ENCODE results near the gene SYDE1. TPM values are rescaled to one million over a fixed set of nuclear protein-coding genes. Genes with fewer than 3 reads are reported as not detected.
"Not testable (repeated sequence)": the region's sequence is repeated elsewhere in the genome, so short reads cannot be mapped to it uniquely, and the experiment has no call there.

The SYDE1 gene
- total and polyA plus RNA-seq, 2 of the 4 experiments (the other 2 are of a cell fraction), result 19.4 to 64.9 TPM

- H4K91ac ChIP-seq (ENCODE audit: insufficient read depth, low read depth, low read length); H2BK15ac ChIP-seq (ENCODE audit: low read depth, low read length); H2BK20ac ChIP-seq (ENCODE audit: low read depth, low read length); H2BK120ac ChIP-seq (ENCODE audit: low read depth, low read length); H3K36me3 ChIP-seq (ENCODE audit: control insufficient read depth, insufficient read depth, low read length); CTCF ChIA-PET; H3K4ac ChIP-seq (ENCODE audit: low read depth, low read length); in situ Hi-C loops (cut with MboI; ENCODE audit: low sequenced_read_pairs); H2AFZ ChIP-seq (replicated peaks; ENCODE audit: low read length, poor library complexity); H3K9me3 ChIP-seq (ENCODE audit: control insufficient read depth, insufficient read depth, low read length); H2AK9ac ChIP-seq (replicated peaks; ENCODE audit: low read depth, low read length, poor library complexity); H4K8ac ChIP-seq (ENCODE audit: low read depth in 2 of 2, low read length in 2 of 2); intact Hi-C loops (cut with micrococcal nuclease); H3K18ac ChIP-seq (ENCODE audit: low read depth, low read length); H3K9ac ChIP-seq (ENCODE audit: low read depth, low read length); H3K56ac ChIP-seq (ENCODE audit: extremely low read depth, insufficient read depth, low read length); H3K4me3 ChIP-seq (ENCODE audit: insufficient read depth, low read depth, low read length); H3K4me1 ChIP-seq (ENCODE audit: control insufficient read depth, insufficient read depth, low read length); H3K27me3 ChIP-seq (ENCODE audit: control insufficient read depth, insufficient read depth, low read length); DNase-seq; ATAC-seq (ENCODE audit: low read depth); H3K27ac ChIP-seq (ENCODE audit: insufficient read depth, low read length); H3K79me1 ChIP-seq (ENCODE audit: low read depth in 1 of 2, low read length in 2 of 2); H3K14ac ChIP-seq (replicated peaks; ENCODE audit: low read depth, low read length); POLR2A ChIA-PET (ENCODE audit: unreplicated experiment); dilution Hi-C loops (cut with HindIII; ENCODE audit: low sequenced_read_pairs, unreplicated experiment); H2AK5ac ChIP-seq (ENCODE audit: low read depth, low read length); H4K5ac ChIP-seq (ENCODE audit: low read depth, low read length); H3K4me2 ChIP-seq (ENCODE audit: low read depth, low read length); H4K20me1 ChIP-seq (ENCODE audit: insufficient read depth, low read length); H2BK5ac ChIP-seq (ENCODE audit: low read depth, low read length, poor library complexity, severe bottlenecking); BruUV-seq (replicated peaks); H3K9me1 ChIP-seq (ENCODE audit: insufficient read depth, low read length): not testable (repeated sequence)
- H3K23ac ChIP-seq (ENCODE audit: low read depth, low read length), result 0 out of 2 replicates have a peak overlapping the region, but pooled peaks have one; percentile 25
- WGBS, 2 experiments (ENCODE audit: extremely low coverage in 2 of 2, insufficient read length in 1 of 2), result no CpG with 5 or more reads among the region's 6 CpGs
These were observed 9.2 kb upstream of the SYDE1 start for GRCh38 chr19:15097980-15098379.

All from IMR-90 (cell line).